Measurements from ENCODE around the gene CILP2. TPM values are rescaled to one million over a fixed set of nuclear protein-coding genes. Genes with fewer than 3 reads are reported as not detected.

Gene CILP2
- total and polyA plus RNA-seq, 9 of the 15 experiments (the other 6 are each of a cell fraction or from before 2014, with no cell fraction given) = 0.04 to 0.35 (median 0.05) TPM; not detected in 2

DNA sequence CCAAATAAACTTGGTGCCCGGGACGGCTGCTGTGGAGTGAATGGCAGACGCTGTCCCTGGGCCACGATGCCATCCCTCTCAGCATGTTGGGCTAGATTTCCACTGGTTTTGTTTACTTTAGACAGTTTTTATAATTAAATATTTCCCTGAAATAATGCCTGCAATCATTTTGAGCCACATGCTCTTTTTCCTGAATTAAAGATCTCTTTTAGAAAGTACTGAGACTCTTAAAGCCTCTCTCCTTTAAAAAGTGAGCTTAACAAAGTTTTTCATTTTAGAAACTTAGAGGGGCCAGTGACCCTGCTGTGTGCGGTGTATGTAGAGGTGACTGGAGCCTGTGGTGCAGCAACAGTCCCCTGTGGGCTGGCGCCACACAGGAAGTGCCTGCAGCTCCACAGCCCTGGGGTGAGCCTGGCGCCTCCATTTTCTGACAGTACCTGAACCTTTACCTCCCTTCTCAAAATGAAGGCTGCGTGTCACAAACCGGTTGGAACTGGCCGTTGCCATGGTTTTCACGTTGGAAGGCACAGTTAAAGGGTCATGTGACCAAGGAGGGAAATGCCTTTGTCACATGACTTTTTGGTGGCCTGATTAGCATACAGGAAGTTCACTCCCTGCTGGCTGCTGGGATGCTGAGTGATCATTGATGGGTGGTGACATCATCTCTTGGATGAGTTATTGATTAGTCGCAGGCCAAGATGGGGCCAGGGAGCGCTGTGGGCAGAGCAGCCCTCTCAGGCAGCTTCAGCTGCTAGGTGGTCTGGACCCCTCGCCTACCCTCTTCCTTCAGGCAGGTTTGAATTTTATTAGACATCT is 49.0 kb upstream of the CILP2 start (continued):
- TF ChIP-seq HMBOX1 (IDR thresholded peaks at IDR 0.05) (no peak), ZNF695 (CRISPR knock-in tag; IDR thresholded peaks at IDR 0.05) (no peak), ZNF121 (CRISPR knock-in tag; conservative IDR thresholded peaks at IDR 0.05) (no peak), ZNF41 (CRISPR knock-in tag; conservative IDR thresholded peaks at IDR 0.05) (no peak), NR2C1 (IDR thresholded peaks at IDR 0.05) (peak; percentile 84; the same call in 1 of the 2 replicates), NR2C1 (tag; IDR thresholded peaks at IDR 0.05) (peak; percentile 49), SMAD3 (CRISPR knock-in tag; conservative IDR thresholded peaks at IDR 0.05) (no peak), PTRF (tag; IDR thresholded peaks at IDR 0.05) (no peak), MYC (IDR thresholded peaks at IDR 0.05; ENCODE audit: low read depth, low read length) (peak; percentile 26; the same call in 1 of the 2 replicates), MYC (CRISPR knock-in tag; IDR thresholded peaks at IDR 0.05; ENCODE audit: borderline replicate concordance, low read depth) (peak; percentile 16; the same call in 1 of the 2 replicates), KLF13 (tag; IDR thresholded peaks at IDR 0.05; ENCODE audit: borderline replicate concordance, low read depth) (no peak), ILK (tag; IDR thresholded peaks at IDR 0.05; ENCODE audit: borderline replicate concordance, low read depth) (no peak), TARDBP (IDR thresholded peaks at IDR 0.05) (no peak), ZNF57 (CRISPR knock-in tag; IDR thresholded peaks at IDR 0.05) (no peak), ZNF764 (CRISPR knock-in tag; IDR thresholded peaks at IDR 0.05; ENCODE audit: low read depth) (no peak), ZBTB7A (IDR thresholded peaks at IDR 0.05; ENCODE audit: borderline replicate concordance, control insufficient read depth, low read depth, low read length) (no peak), ZNF76 (CRISPR knock-in tag; IDR thresholded peaks at IDR 0.05; ENCODE audit: borderline replicate concordance) (no peak)
- TF ChIP-seq, protein P1, sequence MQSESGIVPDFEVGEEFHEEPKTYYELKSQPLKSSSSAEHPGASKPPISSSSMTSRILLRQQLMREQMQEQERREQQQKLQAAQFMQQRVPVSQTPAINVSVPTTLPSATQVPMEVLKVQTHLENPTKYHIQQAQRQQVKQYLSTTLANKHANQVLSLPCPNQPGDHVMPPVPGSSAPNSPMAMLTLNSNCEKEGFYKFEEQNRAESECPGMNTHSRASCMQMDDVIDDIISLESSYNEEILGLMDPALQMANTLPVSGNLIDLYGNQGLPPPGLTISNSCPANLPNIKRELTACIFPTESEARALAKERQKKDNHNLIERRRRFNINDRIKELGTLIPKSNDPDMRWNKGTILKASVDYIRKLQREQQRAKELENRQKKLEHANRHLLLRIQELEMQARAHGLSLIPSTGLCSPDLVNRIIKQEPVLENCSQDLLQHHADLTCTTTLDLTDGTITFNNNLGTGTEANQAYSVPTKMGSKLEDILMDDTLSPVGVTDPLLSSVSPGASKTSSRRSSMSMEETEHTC (IDR thresholded peaks at IDR 0.05) = peak; percentile 73
- TF ChIP-seq, protein P2, sequence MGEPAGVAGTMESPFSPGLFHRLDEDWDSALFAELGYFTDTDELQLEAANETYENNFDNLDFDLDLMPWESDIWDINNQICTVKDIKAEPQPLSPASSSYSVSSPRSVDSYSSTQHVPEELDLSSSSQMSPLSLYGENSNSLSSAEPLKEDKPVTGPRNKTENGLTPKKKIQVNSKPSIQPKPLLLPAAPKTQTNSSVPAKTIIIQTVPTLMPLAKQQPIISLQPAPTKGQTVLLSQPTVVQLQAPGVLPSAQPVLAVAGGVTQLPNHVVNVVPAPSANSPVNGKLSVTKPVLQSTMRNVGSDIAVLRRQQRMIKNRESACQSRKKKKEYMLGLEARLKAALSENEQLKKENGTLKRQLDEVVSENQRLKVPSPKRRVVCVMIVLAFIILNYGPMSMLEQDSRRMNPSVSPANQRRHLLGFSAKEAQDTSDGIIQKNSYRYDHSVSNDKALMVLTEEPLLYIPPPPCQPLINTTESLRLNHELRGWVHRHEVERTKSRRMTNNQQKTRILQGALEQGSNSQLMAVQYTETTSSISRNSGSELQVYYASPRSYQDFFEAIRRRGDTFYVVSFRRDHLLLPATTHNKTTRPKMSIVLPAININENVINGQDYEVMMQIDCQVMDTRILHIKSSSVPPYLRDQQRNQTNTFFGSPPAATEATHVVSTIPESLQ (CRISPR knock-in tag; IDR thresholded peaks at IDR 0.05) = no peak

All from K562 (cell line).